Ishikawa (cell line): ENCODE results near the gene PTPN14.

Experiments
- CEBPB ChIP-seq: IDR thresholded peaks from 2 replicates; pipeline ENCODE4 v1.6.1; 2012
- CREB1 ChIP-seq: IDR thresholded peaks from 2 replicates; pipeline ENCODE4 v1.6.1; 2012; ENCODE audit warnings: low read depth
- EGR1 ChIP-seq: IDR thresholded peaks from 2 replicates; pipeline ENCODE4 v1.6.1; 2012
- EP300 ChIP-seq: IDR thresholded peaks from 2 replicates; pipeline ENCODE4 v1.6.1; 2012; ENCODE audit warnings: borderline replicate concordance
- FOXM1 ChIP-seq: IDR thresholded peaks from 2 replicates; pipeline ENCODE4 v1.6.1; 2012; ENCODE audit warnings: low read depth, borderline replicate concordance
- NFIC ChIP-seq: IDR thresholded peaks from 2 replicates; pipeline ENCODE4 v1.6.1; 2012
- RAD21 ChIP-seq: IDR thresholded peaks from 2 replicates; pipeline ENCODE4 v1.6.1; 2012; ENCODE audit warnings: low read depth
- REST ChIP-seq: IDR thresholded peaks from 2 replicates; pipeline ENCODE4 v1.6.1; 2012; ENCODE audit warnings: low read depth, mild to moderate bottlenecking
- TAF1 ChIP-seq: IDR thresholded peaks from 2 replicates; pipeline ENCODE4 v1.6.1; 2012; ENCODE audit warnings: low read depth, mild to moderate bottlenecking
- TCF12 ChIP-seq: IDR thresholded peaks from 2 replicates; pipeline ENCODE4 v1.6.1; 2012; ENCODE audit warnings: low read depth
- TEAD4 ChIP-seq: IDR thresholded peaks from 2 replicates; pipeline ENCODE4 v1.6.1; 2012
- USF1 ChIP-seq: IDR thresholded peaks from 2 replicates; pipeline ENCODE4 v1.6.1; 2012
- YY1 ChIP-seq: IDR thresholded peaks from 2 replicates; pipeline ENCODE4 v1.6.1; 2012; ENCODE audit warnings: low read depth
- ZBTB7A ChIP-seq: IDR thresholded peaks from 2 replicates; pipeline ENCODE4 v1.6.1; 2012; ENCODE audit warnings: low read depth
- TF ChIP-seq, protein P1 (sequence below): IDR thresholded peaks from 2 replicates; pipeline ENCODE4 v1.6.1; 2012

The PTPN14 gene

DNA sequence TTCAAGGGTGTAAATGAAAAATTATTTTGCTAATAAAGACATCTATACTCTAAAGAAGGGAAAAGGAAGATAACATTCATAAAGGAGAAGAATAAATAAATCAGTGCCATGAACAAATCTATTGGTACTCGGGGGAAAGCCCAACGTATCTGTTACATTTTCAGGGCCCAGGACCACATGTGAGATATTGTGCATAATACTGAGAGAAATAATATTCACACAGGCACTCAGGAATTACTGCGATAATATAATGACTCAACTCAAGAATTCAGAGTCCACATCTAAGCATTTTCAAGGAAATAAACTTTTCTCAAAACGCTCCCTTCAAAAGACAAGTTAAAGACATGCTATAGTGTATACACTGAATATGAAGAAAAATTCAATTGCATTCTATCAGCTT, 161.7 kb downstream of the PTPN14 start:
- TF ChIP-seq NFIC (no peak), TEAD4 (no peak), CEBPB (no peak), EGR1 (no peak), RAD21 (no peak), USF1 (no peak), TCF12 (no peak), REST (no peak), YY1 (no peak), EP300 (no peak), TAF1 (no peak), FOXM1 (no peak), CREB1 (no peak), ZBTB7A (no peak)
- TF ChIP-seq, protein P1, sequence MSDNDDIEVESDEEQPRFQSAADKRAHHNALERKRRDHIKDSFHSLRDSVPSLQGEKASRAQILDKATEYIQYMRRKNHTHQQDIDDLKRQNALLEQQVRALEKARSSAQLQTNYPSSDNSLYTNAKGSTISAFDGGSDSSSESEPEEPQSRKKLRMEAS, result no peak

DNA sequence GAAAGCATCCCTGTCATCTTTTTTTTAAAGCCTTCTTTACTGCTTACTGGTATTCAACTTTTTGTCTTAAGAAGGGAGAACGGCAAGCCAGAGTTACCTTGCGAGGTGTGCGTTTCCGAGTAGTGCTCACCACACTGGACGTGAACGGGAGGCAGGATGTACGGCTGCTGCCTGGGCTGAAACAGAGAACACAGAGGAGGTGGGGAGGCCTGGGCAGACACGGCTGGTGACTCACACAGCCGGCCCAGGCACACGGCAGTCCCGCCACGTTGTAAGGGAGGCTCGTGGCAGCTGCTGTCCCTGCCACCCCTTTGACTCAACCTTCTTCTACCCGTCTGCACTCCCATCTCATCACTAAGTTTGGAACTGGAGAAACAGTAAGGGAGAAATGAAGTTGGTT, 164.7 kb downstream of the PTPN14 start:
- no peak for TF ChIP-seq ZBTB7A
- TF ChIP-seq NFIC, result no peak

DNA sequence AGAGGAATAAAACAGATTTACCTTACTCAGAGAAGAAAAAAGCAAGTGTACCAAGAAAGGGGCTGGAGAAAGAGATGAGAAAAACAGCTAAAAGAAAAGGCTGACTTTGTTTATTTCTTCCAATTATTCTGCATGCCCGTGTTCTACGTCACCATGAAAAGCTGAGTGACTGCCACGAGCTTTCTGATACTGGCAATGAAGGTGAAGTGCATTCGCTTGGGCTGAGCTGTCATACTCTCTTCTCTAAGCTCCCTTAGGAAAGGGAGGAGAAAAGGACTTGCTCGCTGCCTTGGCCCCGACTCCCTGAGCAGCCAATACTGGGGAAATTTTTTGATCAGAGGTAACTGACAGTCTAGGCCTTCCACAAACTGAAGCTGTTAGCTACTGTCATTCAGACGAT, 165.1 kb downstream of the PTPN14 start:
- TF ChIP-seq TCF12 (no peak), RAD21 (no peak), YY1 (no peak)

GRCh38 chr1:214385428-214385827, 166.0 kb downstream of the PTPN14 start:
- no peak for TF ChIP-seq REST
- no peak for TF ChIP-seq EP300

DNA sequence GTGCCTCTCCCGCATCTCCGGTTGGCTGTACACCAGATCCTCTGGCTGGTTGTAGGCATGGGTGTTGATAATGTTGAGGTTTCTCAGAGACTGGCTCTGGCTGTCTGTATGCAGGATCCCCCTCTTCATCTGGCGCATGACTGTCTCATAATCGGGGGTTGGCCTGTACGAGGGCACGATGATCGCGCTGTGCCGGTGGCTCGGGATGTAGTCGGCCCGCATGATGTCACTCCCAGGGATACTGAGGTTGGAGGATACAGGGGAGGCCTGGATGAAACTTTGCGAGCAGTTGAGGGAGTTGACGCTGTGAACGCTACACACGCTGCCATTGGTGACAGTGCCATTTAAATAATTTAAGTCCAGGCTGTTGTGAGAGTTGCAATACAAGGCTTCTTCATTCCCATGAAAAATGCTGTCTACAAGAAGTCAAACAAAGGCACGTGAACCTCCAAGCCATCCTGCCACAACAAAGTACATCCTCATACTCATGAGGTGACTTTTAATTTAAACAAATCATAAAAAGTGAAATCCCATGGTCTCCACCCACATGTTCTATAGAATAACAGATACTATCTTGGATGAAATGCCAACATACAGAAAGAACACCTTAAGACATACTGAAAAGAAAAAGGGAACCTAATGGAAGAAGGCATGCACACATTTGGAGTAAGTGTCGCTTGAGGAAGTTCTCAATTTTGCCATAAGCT, 166.9 kb downstream of the PTPN14 start:
- TF ChIP-seq TCF12 (no peak), TEAD4 (no peak), EP300 (no peak), CEBPB (no peak), ZBTB7A (no peak), FOXM1 (no peak), TAF1 (no peak), USF1 (no peak), CREB1 (no peak), EGR1 (no peak), REST (no peak), YY1 (no peak)
- TF ChIP-seq, protein P1, result no peak
